ENCODE data around the gene RPL22. TPM values are rescaled to one million over a fixed set of nuclear protein-coding genes. Genes with fewer than 3 reads are reported as not detected.

Gene RPL22
- total and polyA plus RNA-seq, 2 of the 8 experiments (the other 6 are each of a cell fraction or from before 2014, with no cell fraction given) = 133 to 521 TPM

GRCh38 chr1:6206520-6206855 is 7.1 kb upstream of the RPL22 start:
- Histone ChIP-seq H4K91ac (replicated peaks; ENCODE audit: insufficient read length, low read length) (no peak overlapping the region), H4K20me1 (replicated peaks in 1 of 2; ENCODE audit: control insufficient read depth in 1 of 2, insufficient read depth in 2 of 2, low read length in 2 of 2) (peaks cover 0 to 7% of the 10 kb centered on the region in 2 experiments), H3K18ac (ENCODE audit: extremely low read depth, low read length) (peak overlapping the region; percentile 60), H3K23me2 (ENCODE audit: low read depth, low read length) (peaks cover 20% of the 10 kb centered on the region; the same call in 1 of the 2 replicates), H3K4me3 (ENCODE audit: extremely low read depth in 1 of 4, insufficient read depth in 2 of 4, low read depth in 3 of 4, low read length in 4 of 4) (peak overlapping the region; percentile 35 to 61 (median 48); a peak in 5 of 8 replicates), H3K36me3 (ENCODE audit: control insufficient read depth in 2 of 4, insufficient read depth in 4 of 4, low read length in 3 of 4) (no peaks in the 10 kb centered on the region), H3K9ac (replicated peaks in 1 of 4; ENCODE audit: extremely low read depth in 1 of 4, low read depth in 3 of 4, low read length in 3 of 4) (no peak overlapping the region), H2AFZ (ENCODE audit: low read length) (no peak overlapping the region), H2BK120ac (replicated peaks; ENCODE audit: low read depth, low read length) (no peak overlapping the region), H3K27ac (ENCODE audit: low read depth, low read length) (no peak overlapping the region), H3K9me3 (ENCODE audit: insufficient read depth in 2 of 2, low read depth in 1 of 2, low read length in 1 of 2) (no peaks in the 10 kb centered on the region), H2BK5ac (ENCODE audit: low read depth, low read length) (no peak overlapping the region), H3K4me2 (ENCODE audit: insufficient read depth in 1 of 2, low read depth in 2 of 2, low read length in 2 of 2) (peak overlapping the region; percentile 57 to 92), H2BK12ac (ENCODE audit: low read depth, low read length) (no peak overlapping the region), H4K5ac (ENCODE audit: insufficient read length, low read depth, low read length) (no peak overlapping the region), H3K27me3 (replicated peaks in 1 of 4; ENCODE audit: control insufficient read depth in 3 of 4, extremely low read depth in 1 of 4, insufficient read depth in 3 of 4, low read length in 3 of 4) (peaks cover 1 to 52% (median 40%) of the 10 kb centered on the region in 4 experiments), H4K8ac (ENCODE audit: extremely low read depth, insufficient read depth, low read length) (no peak overlapping the region; the same call in 1 of the 2 replicates), H3K79me2 (ENCODE audit: control insufficient read depth in 1 of 2, insufficient read depth in 2 of 2, low read length in 2 of 2) (no peaks in the 10 kb centered on the region), H3K56ac (replicated peaks; ENCODE audit: insufficient read length, low read depth, low read length) (no peak overlapping the region), H2BK20ac (ENCODE audit: low read length) (no peak overlapping the region), H3K4me1 (replicated peaks in 1 of 4; ENCODE audit: control insufficient read depth in 3 of 4, insufficient read depth in 4 of 4, low read length in 3 of 4) (peaks cover 0 to 31% (median 24%) of the 10 kb centered on the region in 4 experiments; a peak in 6 of 7 replicates), H3K23ac (ENCODE audit: insufficient read length) (no peak overlapping the region), H2AK5ac (ENCODE audit: low read depth, low read length) (no peak overlapping the region), H2BK15ac (ENCODE audit: low read length) (no peak overlapping the region), H3K14ac (ENCODE audit: insufficient read length) (no peak overlapping the region), H3K79me1 (ENCODE audit: low read depth, low read length) (no peaks in the 10 kb centered on the region), H3K4ac (replicated peaks; ENCODE audit: insufficient read length, low read depth, low read length) (no peak overlapping the region)
- TF ChIP-seq SP4 (IDR thresholded peaks at IDR 0.05; ENCODE audit: low read length) = no peak
- peak; percentile 2 for TF ChIP-seq EZH2 (IDR thresholded peaks at IDR 0.05; ENCODE audit: low read depth, low read length, severe bottlenecking)
- TF ChIP-seq, protein P1, sequence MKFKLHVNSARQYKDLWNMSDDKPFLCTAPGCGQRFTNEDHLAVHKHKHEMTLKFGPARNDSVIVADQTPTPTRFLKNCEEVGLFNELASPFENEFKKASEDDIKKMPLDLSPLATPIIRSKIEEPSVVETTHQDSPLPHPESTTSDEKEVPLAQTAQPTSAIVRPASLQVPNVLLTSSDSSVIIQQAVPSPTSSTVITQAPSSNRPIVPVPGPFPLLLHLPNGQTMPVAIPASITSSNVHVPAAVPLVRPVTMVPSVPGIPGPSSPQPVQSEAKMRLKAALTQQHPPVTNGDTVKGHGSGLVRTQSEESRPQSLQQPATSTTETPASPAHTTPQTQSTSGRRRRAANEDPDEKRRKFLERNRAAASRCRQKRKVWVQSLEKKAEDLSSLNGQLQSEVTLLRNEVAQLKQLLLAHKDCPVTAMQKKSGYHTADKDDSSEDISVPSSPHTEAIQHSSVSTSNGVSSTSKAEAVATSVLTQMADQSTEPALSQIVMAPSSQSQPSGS (IDR thresholded peaks at IDR 0.05; ENCODE audit: low read length) = no peak
- no peak for TF ChIP-seq PHF8 (conservative IDR thresholded peaks at IDR 0.05; ENCODE audit: low read depth, low read length)
- TF ChIP-seq RAD21 (IDR thresholded peaks at IDR 0.05 in 1 of 2, conservative IDR thresholded peaks at IDR 0.05 in 1 of 2; ENCODE audit: low read depth in 2 of 2, low read length in 2 of 2) = no peak
- no peak for TF ChIP-seq RXRA (IDR thresholded peaks at IDR 0.05; ENCODE audit: insufficient read depth, low read depth, low read length)
- TF ChIP-seq SIX5 (IDR thresholded peaks at IDR 0.05; ENCODE audit: low read depth, low read length) = no peak
- TF ChIP-seq ZNF274 (IDR thresholded peaks at IDR 0.05; ENCODE audit: borderline replicate concordance, extremely low read depth, low read length) = no peak
- no peak for TF ChIP-seq TCF12 (IDR thresholded peaks at IDR 0.05; ENCODE audit: low read depth, low read length)
- FAIRE-seq (no peak), DNase-seq (ENCODE audit: low read depth in 1 of 2, low spot score in 2 of 2) (no peak)
- WGBS, 2 experiments (ENCODE audit: extremely low coverage in 1 of 2, insufficient coverage in 1 of 2, insufficient read length in 1 of 2, insufficient replicate concordance in 2 of 2, low coverage in 1 of 2, low lambda C conversion rate in 2 of 2, missing lambda C conversion rate in 1 of 2) = 60% methylated on average over 3 of the region's 25 CpGs; no CpG with 5 or more reads in 1 of the 2 experiments
- CTCF ChIA-PET (ENCODE audit: partially characterized antibody) = interaction anchor here (0.7 to 17.1 kb wide), 15 partner anchors 11 to 212 kb away, joined by 3 to 353 read pairs (median 4); partner anchors contain the start of genes HES2, HES3 and ICMT
- POLR2A ChIA-PET (ENCODE audit: partially characterized antibody) = interaction anchor here (0.7 to 5.6 kb wide), 21 partner anchors 8 to 341 kb away, joined by 3 to 78 read pairs (median 4); partner anchors contain the start of genes HES3, ICMT, RPL22 and TNFRSF25
